HL-60 (cell line): ENCODE measurements around the gene RUBCN.

ENCODE experiments used
- DNase-seq, 2 experiments: peaks; one replicate each; pipeline ENCODE4 v3.0.0-alpha.2; 2010 to 2020; ENCODE audit warnings: low read depth in 1 of 2, low spot score in 1 of 2
- H3K27ac ChIP-seq: fragments of 250-450 bp; sonication (Bioruptor Pico); replicated peaks from 2 replicates; pipeline ENCODE4 v1.5.1; 2020; ENCODE audit warnings: mild to moderate bottlenecking, moderate library complexity
- H3K27me3 ChIP-seq: fragments of 250-450 bp; sonication (Bioruptor Pico); 2 replicates; pipeline ENCODE4 v1.5.1; 2021; ENCODE audit warnings: mild to moderate bottlenecking, moderate library complexity; ENCODE audit not compliant: insufficient read depth, poor library complexity, severe bottlenecking
- H3K4me3 ChIP-seq: replicated peaks from 2 replicates; pipeline ENCODE4 v1.5.1; 2011; ENCODE audit warnings: mild to moderate bottlenecking, control low read depth, low read length; ENCODE audit not compliant: insufficient read depth
- GABPA ChIP-seq: IDR thresholded peaks from 2 replicates; pipeline ENCODE4 v1.6.1; 2012; ENCODE audit warnings: low read depth
- POLR2AphosphoS5 ChIP-seq: IDR thresholded peaks from 2 replicates; pipeline ENCODE4 v1.6.1; 2012; ENCODE audit warnings: low read depth
- SPI1 ChIP-seq: IDR thresholded peaks from 2 replicates; pipeline ENCODE4 v1.6.1; 2012; ENCODE audit warnings: low read depth, mild to moderate bottlenecking, borderline replicate concordance
- TF ChIP-seq, protein P1 (sequence below): IDR thresholded peaks from one replicate; pipeline ENCODE4 v1.5.1; 2011; ENCODE audit warnings: low read length, control low read depth, inconsistent platforms; ENCODE audit not compliant: insufficient read depth
- TF ChIP-seq, protein P2 (sequence below): IDR thresholded peaks from 2 replicates; pipeline ENCODE4 v1.6.1; 2012; ENCODE audit warnings: low read depth; ENCODE audit not compliant: insufficient replicate concordance

The RUBCN gene

DNA sequence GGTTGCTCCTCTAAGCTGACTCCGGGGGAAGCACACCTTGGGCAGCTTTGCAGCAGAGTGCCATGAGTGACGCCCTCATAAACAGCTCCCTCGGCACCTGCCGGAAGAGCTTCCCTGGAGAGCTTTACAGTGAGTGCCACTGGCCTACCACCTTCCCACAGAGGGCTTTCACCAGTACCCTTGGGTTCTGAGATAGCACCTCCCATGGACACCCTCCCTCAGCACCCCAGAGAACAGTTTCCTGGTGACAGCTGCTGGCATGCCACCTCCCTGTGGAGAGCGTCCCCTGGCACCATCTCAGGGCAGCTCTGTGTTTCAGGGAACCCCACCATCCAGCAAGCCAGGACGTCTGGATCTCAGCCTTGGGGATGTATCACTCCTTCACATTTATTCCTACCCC lies 49.1 kb downstream of the RUBCN start:
- DNase-seq: no peak
- Histone ChIP-seq H3K27ac (no peak overlapping the region), H3K4me3 (no peak overlapping the region), H3K27me3 (no peaks in the 10 kb centered on the region)
- TF ChIP-seq, protein P1, sequence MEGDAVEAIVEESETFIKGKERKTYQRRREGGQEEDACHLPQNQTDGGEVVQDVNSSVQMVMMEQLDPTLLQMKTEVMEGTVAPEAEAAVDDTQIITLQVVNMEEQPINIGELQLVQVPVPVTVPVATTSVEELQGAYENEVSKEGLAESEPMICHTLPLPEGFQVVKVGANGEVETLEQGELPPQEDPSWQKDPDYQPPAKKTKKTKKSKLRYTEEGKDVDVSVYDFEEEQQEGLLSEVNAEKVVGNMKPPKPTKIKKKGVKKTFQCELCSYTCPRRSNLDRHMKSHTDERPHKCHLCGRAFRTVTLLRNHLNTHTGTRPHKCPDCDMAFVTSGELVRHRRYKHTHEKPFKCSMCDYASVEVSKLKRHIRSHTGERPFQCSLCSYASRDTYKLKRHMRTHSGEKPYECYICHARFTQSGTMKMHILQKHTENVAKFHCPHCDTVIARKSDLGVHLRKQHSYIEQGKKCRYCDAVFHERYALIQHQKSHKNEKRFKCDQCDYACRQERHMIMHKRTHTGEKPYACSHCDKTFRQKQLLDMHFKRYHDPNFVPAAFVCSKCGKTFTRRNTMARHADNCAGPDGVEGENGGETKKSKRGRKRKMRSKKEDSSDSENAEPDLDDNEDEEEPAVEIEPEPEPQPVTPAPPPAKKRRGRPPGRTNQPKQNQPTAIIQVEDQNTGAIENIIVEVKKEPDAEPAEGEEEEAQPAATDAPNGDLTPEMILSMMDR: no peak
- TF ChIP-seq, protein P2, sequence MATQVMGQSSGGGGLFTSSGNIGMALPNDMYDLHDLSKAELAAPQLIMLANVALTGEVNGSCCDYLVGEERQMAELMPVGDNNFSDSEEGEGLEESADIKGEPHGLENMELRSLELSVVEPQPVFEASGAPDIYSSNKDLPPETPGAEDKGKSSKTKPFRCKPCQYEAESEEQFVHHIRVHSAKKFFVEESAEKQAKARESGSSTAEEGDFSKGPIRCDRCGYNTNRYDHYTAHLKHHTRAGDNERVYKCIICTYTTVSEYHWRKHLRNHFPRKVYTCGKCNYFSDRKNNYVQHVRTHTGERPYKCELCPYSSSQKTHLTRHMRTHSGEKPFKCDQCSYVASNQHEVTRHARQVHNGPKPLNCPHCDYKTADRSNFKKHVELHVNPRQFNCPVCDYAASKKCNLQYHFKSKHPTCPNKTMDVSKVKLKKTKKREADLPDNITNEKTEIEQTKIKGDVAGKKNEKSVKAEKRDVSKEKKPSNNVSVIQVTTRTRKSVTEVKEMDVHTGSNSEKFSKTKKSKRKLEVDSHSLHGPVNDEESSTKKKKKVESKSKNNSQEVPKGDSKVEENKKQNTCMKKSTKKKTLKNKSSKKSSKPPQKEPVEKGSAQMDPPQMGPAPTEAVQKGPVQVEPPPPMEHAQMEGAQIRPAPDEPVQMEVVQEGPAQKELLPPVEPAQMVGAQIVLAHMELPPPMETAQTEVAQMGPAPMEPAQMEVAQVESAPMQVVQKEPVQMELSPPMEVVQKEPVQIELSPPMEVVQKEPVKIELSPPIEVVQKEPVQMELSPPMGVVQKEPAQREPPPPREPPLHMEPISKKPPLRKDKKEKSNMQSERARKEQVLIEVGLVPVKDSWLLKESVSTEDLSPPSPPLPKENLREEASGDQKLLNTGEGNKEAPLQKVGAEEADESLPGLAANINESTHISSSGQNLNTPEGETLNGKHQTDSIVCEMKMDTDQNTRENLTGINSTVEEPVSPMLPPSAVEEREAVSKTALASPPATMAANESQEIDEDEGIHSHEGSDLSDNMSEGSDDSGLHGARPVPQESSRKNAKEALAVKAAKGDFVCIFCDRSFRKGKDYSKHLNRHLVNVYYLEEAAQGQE: no peak
- TF ChIP-seq POLR2AphosphoS5 (no peak), GABPA (no peak), SPI1 (no peak)

DNA sequence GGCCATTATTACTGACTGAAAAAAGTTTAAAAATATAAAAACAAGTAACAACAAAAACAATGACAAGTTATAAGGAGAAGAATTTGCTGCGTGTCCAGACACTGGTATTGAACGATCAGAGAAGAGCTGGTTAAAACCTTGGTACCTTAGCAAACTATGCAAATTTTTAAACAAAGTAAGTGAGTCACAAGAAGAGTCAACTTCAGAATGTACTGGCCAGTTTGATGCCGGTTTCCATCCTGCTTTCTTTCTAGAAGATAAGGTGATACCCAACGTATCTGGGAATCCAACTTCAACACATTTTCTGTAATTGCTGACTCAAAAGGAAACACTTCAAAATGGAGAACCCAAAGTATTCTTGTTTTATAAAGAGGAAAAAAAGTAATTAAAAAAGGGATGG lies 49.8 kb downstream of the RUBCN start:
- no peak overlapping the region for H3K27ac ChIP-seq
- no peaks in the 10 kb centered on the region for H3K27me3 ChIP-seq
- no peak for TF ChIP-seq GABPA
- TF ChIP-seq SPI1: no peak
- TF ChIP-seq POLR2AphosphoS5: no peak
- TF ChIP-seq, protein P2: no peak
- TF ChIP-seq, protein P1: no peak
- no peak overlapping the region for H3K4me3 ChIP-seq
- DNase-seq: no peak

DNA sequence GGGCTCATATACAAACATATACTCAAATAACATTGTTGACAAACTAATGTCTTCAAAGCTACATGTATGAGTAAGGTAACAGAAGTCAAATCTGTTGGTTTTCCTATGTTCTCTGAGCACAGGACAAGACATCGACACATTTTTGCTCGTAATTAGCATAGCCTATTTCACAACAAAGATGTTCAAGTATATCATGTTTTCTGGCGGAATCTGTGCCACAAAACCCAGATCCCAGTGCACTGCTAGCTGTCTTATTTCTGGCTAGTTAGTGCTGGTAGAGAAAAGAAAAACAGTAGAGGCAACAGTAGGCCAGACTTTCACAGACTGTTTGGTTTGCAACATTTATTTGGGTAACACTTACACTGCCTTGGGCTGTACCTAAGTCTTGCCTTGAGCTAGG lies 51.2 kb downstream of the RUBCN start:
- H3K4me3 ChIP-seq: no peak overlapping the region
- H3K27ac ChIP-seq: no peak overlapping the region
- no peak for DNase-seq
- TF ChIP-seq, protein P2: no peak
- TF ChIP-seq SPI1 (no peak), POLR2AphosphoS5 (no peak), GABPA (no peak)
- TF ChIP-seq, protein P1: no peak
- no peaks in the 10 kb centered on the region for H3K27me3 ChIP-seq
